Caco-2 (cell line): ENCODE data around the gene CNTNAP5. TPM values are rescaled to one million over a fixed set of nuclear protein-coding genes. Genes with fewer than 3 reads are reported as not detected.

Experiments
- BruUV-seq: library from RNA; stranded (reverse); fragments of 400-500 nt; replicated peaks from 2 replicates; lab custom pipeline; 2021; lab: Mats Ljungman, UMichigan
- CTCF ChIA-PET: fragments of 300-600 bp; sonication (Branson Sonifier 250); formaldehyde crosslinking; loops from one replicate; lab custom pipeline; 2022; ENCODE audit warnings: antibody characterized with exemption; lab: Charles Lee
- POLR2A ChIA-PET: fragments of 300-600 bp; sonication (Branson Sonifier 250); formaldehyde crosslinking; loops from one replicate; lab custom pipeline; 2022; ENCODE audit warnings: antibody characterized with exemption; lab: Charles Lee
- DNase-seq, 2 experiments: peaks; one replicate each; pipeline versions ENCODE4 v3.0.0 to v3.0.0-alpha.2; 2020 to 2022
- H3K27me3 ChIP-seq: replicated peaks from 2 replicates; pipeline ENCODE4 v1.6.0; 2011; ENCODE audit warnings: low read length; ENCODE audit not compliant: control insufficient read depth, insufficient read depth
- H3K36me3 ChIP-seq: 2 replicates; pipeline ENCODE4 v1.5.1; 2011; ENCODE audit warnings: low read length; ENCODE audit not compliant: control insufficient read depth, insufficient read depth
- H3K4me1 ChIP-seq: fragments of 250-450 bp; sonication (Bioruptor Pico); 2 replicates; pipeline ENCODE4 v1.5.1; 2020; ENCODE audit warnings: mild to moderate bottlenecking
- H3K4me3 ChIP-seq: 2 replicates; pipeline ENCODE4 v1.5.1; 2011; ENCODE audit warnings: low read depth, mild to moderate bottlenecking, control low read depth, low read length
- H3K9me3 ChIP-seq: fragments of 250-450 bp; sonication (Bioruptor Pico); 2 replicates; pipeline ENCODE4 v1.5.1; 2020; ENCODE audit warnings: mild to moderate bottlenecking, moderate library complexity
- H3K27ac Mint-ChIP-seq: one replicate; pipeline ENCODE4 v1.8.0; 2022; ENCODE audit warnings: mixed read lengths; ENCODE audit not compliant: unreplicated experiment
- H3K27me3 Mint-ChIP-seq: one replicate; pipeline ENCODE4 v1.8.0; 2022; ENCODE audit warnings: mixed read lengths; ENCODE audit not compliant: insufficient read depth, unreplicated experiment
- H3K36me3 Mint-ChIP-seq: one replicate; pipeline ENCODE4 v1.8.0; 2022; ENCODE audit warnings: mild to moderate bottlenecking, mixed read lengths; ENCODE audit not compliant: insufficient read depth, unreplicated experiment
- H3K4me1 Mint-ChIP-seq: one replicate; pipeline ENCODE4 v1.8.0; 2022; ENCODE audit warnings: low read depth, mixed read lengths; ENCODE audit not compliant: unreplicated experiment
- H3K4me3 Mint-ChIP-seq: one replicate; pipeline ENCODE4 v1.8.0; 2022; ENCODE audit warnings: mild to moderate bottlenecking, moderate library complexity, mixed read lengths; ENCODE audit not compliant: unreplicated experiment
- H3K9me3 Mint-ChIP-seq: one replicate; pipeline ENCODE4 v1.8.0; 2022; ENCODE audit warnings: mixed read lengths; ENCODE audit not compliant: unreplicated experiment
- intact Hi-C: fragments of 100-400 bp; cut with micrococcal nuclease; formaldehyde crosslinking; loops from one replicate; pipeline ENCODE4 v1.10.0; 2022; ENCODE audit not compliant: unreplicated experiment
- total RNA-seq: library from RNA; stranded (reverse); gene quantifications from 2 replicates; pipeline ENCODE4 v1.2.3, GENCODE V29; 2022
- TF ChIP-seq, protein P1 (sequence below), 2 experiments: fragments of 200-600 bp in 1 of 2; IDR thresholded peaks; 1 replicate in 1 of 2; 2 replicates in 1 of 2; pipeline versions ENCODE4 v1.5.1 to v1.8.0; 2011 to 2022; ENCODE audit warnings: antibody characterized with exemption in 1 of 2, control low read depth in 1 of 2, inconsistent platforms in 1 of 2, low read depth in 1 of 2, low read length in 1 of 2, mild to moderate bottlenecking in 1 of 2, moderate library complexity in 1 of 2; ENCODE audit not compliant: insufficient read depth in 1 of 2, severe bottlenecking in 1 of 2, unreplicated experiment in 1 of 2

CNTNAP5 gene
- total RNA-seq, 1 experiment from 2014 or later: 0.14 TPM

DNA sequence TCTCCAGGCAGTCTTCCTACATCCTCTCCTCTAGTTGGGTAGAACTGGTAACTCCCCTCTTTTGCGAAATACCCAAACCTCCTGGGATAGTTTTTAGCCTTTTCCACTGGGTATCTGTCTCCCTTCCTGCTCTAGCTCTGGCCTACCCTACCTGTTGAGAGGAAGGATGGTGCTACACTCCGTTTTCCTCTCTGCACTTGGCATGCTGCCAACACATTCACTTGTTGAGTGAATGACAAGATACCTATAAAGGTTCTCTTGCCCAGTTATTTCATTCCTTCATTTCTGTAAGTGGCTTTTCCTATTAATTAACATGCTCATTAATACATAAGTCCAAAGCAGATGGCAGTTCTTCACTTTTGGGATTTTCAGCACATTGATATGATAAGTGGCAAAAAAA is 293.8 kb downstream of the CNTNAP5 start:
- Mint-ChIP-seq H3K4me3 (no peak overlapping the region), H3K27ac (no peak overlapping the region), H3K27me3 (peaks cover 10% of the 10 kb centered on the region), H3K36me3 (no peaks in the 10 kb centered on the region), H3K4me1 (no peaks in the 10 kb centered on the region), H3K9me3 (no peaks in the 10 kb centered on the region)
- no peaks in the 10 kb centered on the region for H3K9me3 ChIP-seq
- no peak for DNase-seq
- intact Hi-C loops: no loop called here
- no peaks in the 10 kb centered on the region for H3K27me3 ChIP-seq
- TF ChIP-seq, protein P1, sequence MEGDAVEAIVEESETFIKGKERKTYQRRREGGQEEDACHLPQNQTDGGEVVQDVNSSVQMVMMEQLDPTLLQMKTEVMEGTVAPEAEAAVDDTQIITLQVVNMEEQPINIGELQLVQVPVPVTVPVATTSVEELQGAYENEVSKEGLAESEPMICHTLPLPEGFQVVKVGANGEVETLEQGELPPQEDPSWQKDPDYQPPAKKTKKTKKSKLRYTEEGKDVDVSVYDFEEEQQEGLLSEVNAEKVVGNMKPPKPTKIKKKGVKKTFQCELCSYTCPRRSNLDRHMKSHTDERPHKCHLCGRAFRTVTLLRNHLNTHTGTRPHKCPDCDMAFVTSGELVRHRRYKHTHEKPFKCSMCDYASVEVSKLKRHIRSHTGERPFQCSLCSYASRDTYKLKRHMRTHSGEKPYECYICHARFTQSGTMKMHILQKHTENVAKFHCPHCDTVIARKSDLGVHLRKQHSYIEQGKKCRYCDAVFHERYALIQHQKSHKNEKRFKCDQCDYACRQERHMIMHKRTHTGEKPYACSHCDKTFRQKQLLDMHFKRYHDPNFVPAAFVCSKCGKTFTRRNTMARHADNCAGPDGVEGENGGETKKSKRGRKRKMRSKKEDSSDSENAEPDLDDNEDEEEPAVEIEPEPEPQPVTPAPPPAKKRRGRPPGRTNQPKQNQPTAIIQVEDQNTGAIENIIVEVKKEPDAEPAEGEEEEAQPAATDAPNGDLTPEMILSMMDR (IDR thresholded peaks at IDR 0.05; ENCODE audit: insufficient read depth in 1 of 2, low read depth in 1 of 2, low read length in 1 of 2, severe bottlenecking in 1 of 2, unreplicated experiment in 1 of 2): no peak
- no TSS peak for BruUV-seq
- H3K4me3 ChIP-seq: no peak overlapping the region
- POLR2A ChIA-PET: no interaction called here
- CTCF ChIA-PET: no interaction called here
- no peaks in the 10 kb centered on the region for H3K36me3 ChIP-seq
- H3K4me1 ChIP-seq: no peaks in the 10 kb centered on the region

GRCh38 chr2:124319577-124319976 is 294.5 kb downstream of the CNTNAP5 start:
- Histone ChIP-seq H3K9me3 (no peaks in the 10 kb centered on the region), H3K27me3 (no peaks in the 10 kb centered on the region), H3K4me1 (no peaks in the 10 kb centered on the region), H3K4me3 (no peak overlapping the region), H3K36me3 (no peaks in the 10 kb centered on the region)
- no TSS peak for BruUV-seq
- DNase-seq: no peak
- ChIA-PET CTCF (no interaction called here), POLR2A (no interaction called here)
- no peak overlapping the region for H3K27ac Mint-ChIP-seq
- H3K27me3 Mint-ChIP-seq: peaks cover 15% of the 10 kb centered on the region
- TF ChIP-seq, protein P1 (IDR thresholded peaks at IDR 0.05; ENCODE audit: insufficient read depth in 1 of 2, low read depth in 1 of 2, low read length in 1 of 2, severe bottlenecking in 1 of 2, unreplicated experiment in 1 of 2): no peak
- no peaks in the 10 kb centered on the region for H3K4me1 Mint-ChIP-seq
- no peak overlapping the region for H3K4me3 Mint-ChIP-seq
- intact Hi-C loops: no loop called here
- no peaks in the 10 kb centered on the region for H3K9me3 Mint-ChIP-seq
- no peaks in the 10 kb centered on the region for H3K36me3 Mint-ChIP-seq

GRCh38 chr2:124320051-124320688 is 295.1 kb downstream of the CNTNAP5 start:
- intact Hi-C loops: no loop called here
- TF ChIP-seq, protein P1 (IDR thresholded peaks at IDR 0.05; ENCODE audit: insufficient read depth in 1 of 2, low read depth in 1 of 2, low read length in 1 of 2, severe bottlenecking in 1 of 2, unreplicated experiment in 1 of 2): no peak
- H3K4me1 ChIP-seq: no peaks in the 10 kb centered on the region
- H3K9me3 ChIP-seq: no peaks in the 10 kb centered on the region
- H3K4me1 Mint-ChIP-seq: no peaks in the 10 kb centered on the region
- ChIA-PET CTCF (no interaction called here), POLR2A (no interaction called here)
- no peak overlapping the region for H3K4me3 Mint-ChIP-seq
- no peak overlapping the region for H3K4me3 ChIP-seq
- no TSS peak for BruUV-seq
- no peaks in the 10 kb centered on the region for H3K36me3 ChIP-seq
- peaks cover 17% of the 10 kb centered on the region for H3K27me3 Mint-ChIP-seq
- H3K36me3 Mint-ChIP-seq: no peaks in the 10 kb centered on the region
- DNase-seq: no peak
- H3K27me3 ChIP-seq: no peaks in the 10 kb centered on the region
- H3K9me3 Mint-ChIP-seq: no peaks in the 10 kb centered on the region
- H3K27ac Mint-ChIP-seq: no peak overlapping the region
